ENCODE results near the gene ZNF579. TPM values are rescaled to one million over a fixed set of nuclear protein-coding genes. Genes with fewer than 3 reads are reported as not detected.
A peak's percentile ranks its signal among the peaks of the same experiment; 100 is the strongest.
"Not testable (repeated sequence)": the region's sequence is repeated elsewhere in the genome, so short reads cannot be mapped to it uniquely, and the experiment has no call there.

Gene ZNF579
- total RNA-seq, 1 donor from 2014 or later, result 2.2 TPM

- DNase-seq, result no peak
Observed at GRCh38 chr19:55539090-55539984, 41.3 kb downstream of the ZNF579 start.

GRCh38 chr19:55538132-55538531 is 42.5 kb downstream of the ZNF579 start:
- no peak for DNase-seq

GRCh38 chr19:55537741-55538111 is 42.9 kb downstream of the ZNF579 start:
- DNase-seq, result peak; percentile 14

- no peak for DNase-seq
Observed at GRCh38 chr19:55536951-55537740, 43.5 kb downstream of the ZNF579 start, which contains the start of gene SBK2. Gene SBK2 (minus strand): TSS chr19:55537133. CDS start chr19:55536294, 839 bp downstream.

GRCh38 chr19:55536366-55536765 is 44.3 kb downstream of the ZNF579 start:
- no peak for DNase-seq

- DNase-seq, result no peak
Observed at GRCh38 chr19:55535965-55536350, 44.7 kb downstream of the ZNF579 start.

GRCh38 chr19:55535173-55535964 is 45.3 kb downstream of the ZNF579 start:
- no peak for DNase-seq

- DNase-seq, result not testable (repeated sequence)
Observed at GRCh38 chr19:55534280-55534679, 46.4 kb downstream of the ZNF579 start.

- DNase-seq, result no peak
Observed at GRCh38 chr19:55530996-55531395, 49.7 kb downstream of the ZNF579 start.

- DNase-seq, result no peak
Observed at GRCh38 chr19:55529636-55530234, 50.9 kb downstream of the ZNF579 start.

- DNase-seq, result no peak
Observed at GRCh38 chr19:55528030-55528803, 52.4 kb downstream of the ZNF579 start.

GRCh38 chr19:55527197-55528029 is 53.2 kb downstream of the ZNF579 start:
- DNase-seq, result no peak

Other genes with a start within 250 kb of the ZNF579 start
- gene KMT5C, start 241.0 kb downstream of the ZNF579 start, total RNA-seq, result 17.0 TPM
- gene COX6B2, start 226.1 kb downstream of the ZNF579 start, total RNA-seq, result 3.1 TPM
- not detected for gene GARIN5B, start 217.6 kb downstream of the ZNF579 start, total RNA-seq
- 0.30 TPM for gene IL11, start 210.4 kb downstream of the ZNF579 start, total RNA-seq
- gene TMEM190, start 204.0 kb downstream of the ZNF579 start, total RNA-seq, result not detected
- 0.30 TPM for gene TMEM238, start 196.6 kb downstream of the ZNF579 start, total RNA-seq
- 377 TPM for gene RPL28, start 194.9 kb downstream of the ZNF579 start, total RNA-seq
- gene UBE2S, start 173.1 kb downstream of the ZNF579 start, total RNA-seq, result 25.4 TPM
- gene SHISA7, start 137.5 kb downstream of the ZNF579 start, total RNA-seq, result 0.10 TPM
- gene ISOC2, start 119.2 kb downstream of the ZNF579 start, total RNA-seq, result 23.0 TPM
- gene C19orf85, start 116.1 kb downstream of the ZNF579 start, total RNA-seq, result not detected
- gene ZNF628, start 104.2 kb downstream of the ZNF579 start, total RNA-seq, result 1.1 TPM
- 6.1 TPM for gene NAT14, start 95.7 kb downstream of the ZNF579 start, total RNA-seq
- gene SSC5D, start 92.4 kb downstream of the ZNF579 start, total RNA-seq, result 16.5 TPM
- not detected for gene SBK2, start 43.7 kb downstream of the ZNF579 start, total RNA-seq
- not detected for gene SBK3, start 35.3 kb downstream of the ZNF579 start, total RNA-seq
- gene FIZ1, start 18.7 kb upstream of the ZNF579 start, total RNA-seq, result 3.2 TPM
- gene ZNF524, start 19.4 kb upstream of the ZNF579 start, total RNA-seq, result 6.4 TPM
- 2.1 TPM for gene ZNF865, start 24.8 kb upstream of the ZNF579 start, total RNA-seq
- 3.2 TPM for gene ZNF784, start 43.7 kb upstream of the ZNF579 start, total RNA-seq
- gene ZNF580, start 60.2 kb upstream of the ZNF579 start, total RNA-seq, result 4.0 TPM
- gene ZNF581, start 62.8 kb upstream of the ZNF579 start, total RNA-seq, result 12.4 TPM
- gene CCDC106, start 67.4 kb upstream of the ZNF579 start, total RNA-seq, result 4.2 TPM
- 64.1 TPM for gene U2AF2, start 74.2 kb upstream of the ZNF579 start, total RNA-seq
- gene EPN1, start 94.4 kb upstream of the ZNF579 start, total RNA-seq, result 20.8 TPM
- not detected for gene NLRP9, start 157.6 kb upstream of the ZNF579 start, total RNA-seq
- not detected for gene RFPL4A, start 178.2 kb upstream of the ZNF579 start, total RNA-seq
- not detected for gene RFPL4AL1, start 188.3 kb upstream of the ZNF579 start, total RNA-seq